ENCODE data around the gene RAB20. TPM values are rescaled to one million over a fixed set of nuclear protein-coding genes. Genes with fewer than 3 reads are reported as not detected.

Gene RAB20, protein sequence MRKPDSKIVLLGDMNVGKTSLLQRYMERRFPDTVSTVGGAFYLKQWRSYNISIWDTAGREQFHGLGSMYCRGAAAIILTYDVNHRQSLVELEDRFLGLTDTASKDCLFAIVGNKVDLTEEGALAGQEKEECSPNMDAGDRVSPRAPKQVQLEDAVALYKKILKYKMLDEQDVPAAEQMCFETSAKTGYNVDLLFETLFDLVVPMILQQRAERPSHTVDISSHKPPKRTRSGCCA
- 1.5 to 2.1 TPM (median 1.7 TPM) in 5 replicates for total RNA-seq (2022; extraction: Qiagen RNA extraction; ENCODE audit: low read depth)

DNA sequence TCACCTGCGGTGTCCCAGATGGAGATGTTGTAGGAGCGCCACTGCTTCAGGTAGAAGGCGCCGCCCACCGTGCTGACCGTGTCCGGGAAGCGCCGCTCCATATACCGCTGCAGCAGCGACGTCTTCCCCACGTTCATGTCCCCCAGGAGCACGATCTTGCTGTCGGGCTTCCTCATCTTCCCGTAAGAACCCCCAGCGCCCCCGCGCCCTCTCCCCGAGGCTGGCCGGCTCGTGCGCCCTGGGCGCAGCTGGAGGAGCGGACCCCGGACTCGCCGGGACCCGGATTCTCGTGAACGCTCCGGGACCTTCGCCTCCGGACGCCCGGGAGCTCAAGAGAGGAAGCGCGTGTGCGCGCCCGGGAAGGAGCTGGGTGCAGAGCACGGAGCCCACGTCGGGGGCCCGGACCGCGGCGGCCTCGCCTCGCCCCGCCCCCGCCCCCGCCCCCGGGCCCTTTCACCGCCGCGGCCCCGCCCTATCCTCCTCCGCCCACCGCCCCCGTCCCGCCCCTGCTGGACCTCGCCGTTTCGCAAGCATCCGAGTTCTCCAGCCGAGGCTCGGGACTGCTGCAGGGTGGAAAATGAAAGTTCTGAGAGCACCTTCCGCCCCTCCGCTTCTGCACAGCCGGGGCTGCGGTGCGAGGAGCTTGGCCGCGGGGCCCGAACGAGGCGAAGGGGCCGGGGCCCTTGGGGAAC, at the start of gene RAB20:
Gene RAB20, minus strand, starts transcription at position 379 of the 692 bp plus-strand sequence. Its CDS starts 203 bp downstream, at position 176.

Other genes starting within 250 kb of the RAB20 start
- 14.3 to 19.1 TPM (median 17.9 TPM) in 5 replicates for gene NAXD, start 53.8 kb upstream of the RAB20 start, total RNA-seq (2022; extraction: Qiagen RNA extraction; ENCODE audit: low read depth)
- 47.1 to 62.1 TPM (median 56.4 TPM) in 5 replicates for gene CARS2, start 144.4 kb upstream of the RAB20 start, total RNA-seq (2022; extraction: Qiagen RNA extraction; ENCODE audit: low read depth)
- 7.3 to 10.5 TPM (median 9.6 TPM) in 5 replicates for gene ING1, start 152.0 kb upstream of the RAB20 start, total RNA-seq (2022; extraction: Qiagen RNA extraction; ENCODE audit: low read depth)

Measured in A549 treated with GW870086 at 1 μM for 4 hours (cell line).